Stimulated activated CD4-positive, alpha-beta T cell treated with anti-CD3 and anti-CD28 coated beads, Interleukin-12 subunit alpha, Interleukin-12 subunit beta, amount 100 ng/mL, for 24 hours (primary cell): ENCODE measurements around the gene TMEM175.
"Not testable (repeated sequence)": the region's sequence is repeated elsewhere in the genome, so short reads cannot be mapped to it uniquely, and the experiment has no call there.

Experiments used
- DNase-seq, 2 experiments: peaks; one replicate each; pipeline ENCODE4 v3.0.0-alpha.2; 2020; ENCODE audit warnings: low read depth in 2 of 2

The TMEM175 gene

DNA sequence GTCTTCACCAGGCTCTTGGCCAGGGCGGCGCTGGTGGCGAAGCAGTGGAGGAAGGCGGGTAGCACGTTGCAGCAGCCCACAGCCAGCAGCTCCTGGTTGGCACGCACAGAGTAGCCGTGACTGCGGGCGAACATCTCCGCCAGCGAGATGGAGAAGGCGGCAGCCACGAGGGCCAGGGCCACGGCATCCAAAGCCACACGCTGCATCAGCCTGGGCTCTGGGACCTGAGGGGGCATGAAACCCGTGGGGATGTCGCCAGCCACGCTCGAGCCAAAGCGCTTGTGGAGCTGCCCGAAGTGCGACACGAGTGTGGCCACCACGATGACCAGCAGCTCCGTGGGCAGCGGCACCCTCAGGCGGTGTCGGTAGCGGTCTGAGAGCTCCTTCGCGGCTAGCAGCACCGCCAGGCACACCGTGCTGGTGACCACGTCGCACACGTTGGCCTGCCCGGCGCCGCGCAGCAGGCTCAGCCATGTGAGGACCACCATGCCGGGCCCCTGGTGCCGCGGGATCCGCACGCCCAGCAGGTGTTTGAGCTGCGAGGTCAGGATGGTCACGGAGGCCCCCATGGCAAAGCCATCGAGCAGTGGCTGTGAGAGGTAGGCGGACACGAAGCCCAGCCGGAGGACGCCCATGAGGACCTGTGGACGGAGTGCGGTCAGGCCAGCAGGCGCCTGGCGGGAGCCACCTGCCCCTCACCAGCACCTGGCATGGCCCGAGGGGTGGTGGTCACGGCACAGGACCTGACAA, 57.6 kb downstream of the TMEM175 start:
- no peak for DNase-seq

DNA sequence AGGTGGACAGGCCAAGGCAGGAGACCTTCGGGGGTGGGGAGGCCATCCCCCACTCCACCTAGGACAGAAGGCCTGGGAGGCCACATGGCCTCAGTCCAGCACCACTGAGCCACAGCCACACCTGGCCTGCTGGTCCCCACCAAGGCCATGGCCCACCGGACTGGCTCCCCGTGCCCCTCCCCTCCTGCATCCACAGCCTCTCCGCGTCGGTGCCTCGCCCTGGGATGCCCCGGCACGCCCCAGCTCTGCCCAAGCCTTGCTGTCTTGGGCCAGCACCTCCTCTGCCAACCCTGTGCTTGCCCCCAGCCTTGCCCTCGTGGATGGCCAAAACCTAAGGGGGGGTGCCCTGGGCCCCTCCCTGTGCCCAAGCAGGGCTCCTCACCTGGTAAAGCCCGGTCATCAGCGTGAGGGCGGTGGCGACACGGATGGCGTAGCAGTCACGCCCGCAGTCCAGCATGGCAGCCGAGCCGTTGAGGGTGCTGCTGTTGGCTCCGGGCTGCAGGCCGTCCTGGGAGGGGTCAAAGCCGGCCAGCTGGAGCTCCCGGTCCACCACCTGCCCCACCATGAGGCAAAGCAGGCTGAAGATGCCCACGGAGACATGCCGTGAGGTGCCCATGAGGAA, 58.6 kb downstream of the TMEM175 start:
- DNase-seq = no peak

DNA sequence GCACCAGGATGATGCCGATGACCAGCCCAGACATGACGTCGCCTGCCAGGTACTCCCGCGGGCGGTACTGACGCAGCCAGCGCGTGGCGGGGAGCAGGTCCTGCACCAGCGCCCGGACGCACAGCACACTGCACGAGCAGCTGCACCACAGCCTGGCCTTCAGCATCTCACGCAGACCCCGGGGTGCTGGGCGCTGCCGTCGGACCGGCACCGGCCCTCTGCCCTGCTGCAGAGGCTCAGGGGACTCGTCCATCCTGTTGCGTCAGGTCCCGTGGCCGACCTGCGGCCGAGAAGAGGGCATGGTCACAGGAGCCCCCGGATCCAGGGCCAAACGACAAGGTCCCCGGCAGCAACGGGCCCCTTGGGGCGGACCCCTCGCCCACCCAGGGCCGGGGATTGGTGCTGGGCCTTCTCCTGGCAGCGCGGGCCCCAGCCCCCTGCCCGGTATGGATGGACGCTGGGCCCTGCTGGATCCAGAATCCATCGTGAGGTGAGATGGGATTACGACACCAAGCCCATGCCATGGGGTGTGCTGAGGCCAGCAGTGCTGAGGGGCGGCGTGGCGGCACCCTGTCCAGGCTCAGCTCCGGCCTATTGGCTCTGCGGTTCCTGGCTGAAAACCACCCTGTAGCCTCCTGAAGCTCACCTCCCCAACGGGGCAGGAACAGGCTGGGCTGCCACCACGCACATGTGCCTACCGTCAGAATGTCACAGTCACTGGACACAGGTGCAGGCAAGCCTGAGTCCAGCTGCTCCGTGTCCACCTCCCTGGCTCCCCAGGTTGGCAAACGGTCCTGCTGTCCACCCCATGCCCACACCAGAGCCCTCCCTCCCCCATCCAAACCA, 59.4 kb downstream of the TMEM175 start:
- DNase-seq = no peak

DNA sequence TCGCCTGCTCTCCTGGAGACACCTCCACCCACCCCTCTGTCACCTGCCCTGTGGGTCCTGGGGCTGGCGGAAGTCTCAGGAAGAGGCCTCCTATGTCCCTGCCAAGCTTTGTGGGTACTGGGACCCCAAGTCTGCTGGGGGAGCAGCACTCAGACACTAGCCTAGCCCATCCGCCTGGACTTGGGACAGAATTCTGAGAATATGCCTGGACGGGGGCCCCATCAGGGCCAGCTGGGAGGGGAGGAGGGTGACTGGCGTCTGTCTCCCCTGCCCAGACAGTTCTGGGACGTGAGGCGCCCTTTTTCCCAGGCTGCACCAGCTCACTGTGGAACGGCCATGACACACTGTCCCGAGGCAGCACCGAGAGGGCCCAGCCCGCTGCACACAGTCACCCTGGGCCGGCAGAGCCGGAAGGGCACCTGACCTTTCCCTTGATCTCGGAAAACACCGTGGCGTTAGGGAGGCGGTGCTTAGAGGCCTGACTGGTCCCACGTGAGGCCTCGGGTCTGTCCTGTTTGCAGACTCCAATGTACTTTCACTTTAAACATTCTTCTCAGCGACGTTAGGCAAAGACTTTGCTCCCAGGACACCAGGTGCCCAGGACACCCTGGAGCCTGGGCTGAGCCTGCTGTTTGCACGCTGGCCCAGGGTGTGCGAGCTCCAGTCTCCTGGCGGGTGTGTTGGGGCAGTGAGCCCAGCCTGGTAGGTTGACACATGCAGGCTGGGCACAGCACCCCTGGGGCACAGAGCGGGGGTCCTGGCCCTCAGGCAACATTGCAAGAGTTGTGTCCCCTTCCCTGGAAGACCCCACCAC, 60.2 kb downstream of the TMEM175 start:
- no peak for DNase-seq

DNA sequence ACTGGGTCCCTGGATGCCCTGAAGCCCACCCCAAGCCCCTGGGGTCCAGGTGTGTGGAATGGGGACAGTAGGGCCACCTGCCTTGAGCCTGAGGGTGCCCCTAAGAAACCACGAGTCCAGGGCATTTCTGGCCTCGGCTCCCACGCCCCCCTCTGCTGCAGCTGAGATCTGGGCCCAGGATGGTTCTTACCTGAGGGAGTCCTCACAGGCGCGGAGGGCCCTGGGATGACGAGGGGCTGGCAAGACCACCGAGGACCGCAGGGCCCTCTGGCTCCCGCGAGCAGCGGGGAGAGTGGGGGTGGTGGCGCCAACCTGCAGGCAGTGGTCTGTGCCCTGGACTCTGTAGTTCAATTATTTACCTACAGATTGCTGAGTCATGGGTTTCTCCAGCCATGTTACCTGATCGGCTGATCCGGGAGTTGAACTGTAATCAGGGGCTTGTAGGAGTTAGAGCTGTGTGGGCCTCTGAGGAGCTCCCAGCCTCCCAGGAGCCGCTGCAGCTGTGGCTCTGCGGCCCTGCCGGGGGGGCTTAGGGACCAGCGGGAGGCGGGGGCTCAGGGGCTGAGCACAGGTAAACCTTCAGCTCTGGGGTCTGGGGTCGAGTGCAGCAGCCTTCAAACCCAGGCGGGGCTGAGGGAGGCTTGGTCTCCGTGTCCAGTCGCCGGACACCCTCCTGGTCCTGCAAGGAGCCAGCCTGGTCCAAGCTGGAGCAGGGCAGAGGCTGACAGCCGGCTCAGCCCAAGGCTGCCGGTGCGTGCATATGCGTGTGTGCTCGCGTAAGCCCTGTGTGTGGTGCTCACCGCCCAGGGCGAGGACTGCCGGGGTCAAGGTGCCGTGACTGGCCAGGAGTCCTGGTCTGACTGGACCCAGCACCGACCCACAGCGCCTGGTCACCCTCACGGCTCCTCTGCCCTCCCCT, 61.1 kb downstream of the TMEM175 start, which contains the start of gene SLC26A1:
Gene SLC26A1, minus strand, starts transcription at position 294 of the 919 bp plus-strand sequence. CDS start 1,701 bp downstream, outside the sequence.
- DNase-seq = no peak

DNA sequence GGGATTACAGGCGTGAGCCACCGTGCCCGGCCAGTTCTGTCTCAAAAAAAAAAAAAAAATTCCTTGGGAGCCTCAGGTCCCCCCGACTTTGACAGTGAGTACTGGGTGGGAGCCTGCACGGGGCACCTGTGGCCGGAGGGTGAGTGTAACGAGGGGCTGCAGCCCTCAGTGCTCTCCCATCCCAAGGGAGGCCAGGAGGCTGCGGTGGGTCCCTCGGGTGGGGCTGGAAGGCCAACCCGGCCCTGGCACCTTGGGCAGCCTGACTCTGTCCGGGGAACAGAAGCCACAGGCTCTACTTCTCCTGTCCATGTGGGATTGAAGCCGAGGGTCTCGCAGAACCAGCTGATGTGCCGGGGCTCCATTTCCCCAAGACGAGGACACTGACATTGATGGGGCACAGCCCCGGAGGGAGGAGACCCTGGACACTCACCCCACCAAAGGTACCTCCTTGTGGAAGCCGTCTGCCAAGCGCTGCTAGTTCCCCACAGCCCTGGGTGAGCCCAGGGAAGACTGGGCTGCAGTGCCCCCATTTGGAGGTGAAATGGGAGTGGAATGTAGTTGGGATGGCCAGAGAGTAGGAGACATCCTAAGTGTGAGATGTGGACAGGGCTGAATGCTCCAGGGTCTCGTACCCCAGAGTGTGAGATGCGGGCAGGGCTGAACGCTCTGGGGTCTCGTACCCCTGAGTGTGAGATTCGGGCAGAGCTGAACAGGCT, 63.2 kb downstream of the TMEM175 start:
- no peak for DNase-seq

DNA sequence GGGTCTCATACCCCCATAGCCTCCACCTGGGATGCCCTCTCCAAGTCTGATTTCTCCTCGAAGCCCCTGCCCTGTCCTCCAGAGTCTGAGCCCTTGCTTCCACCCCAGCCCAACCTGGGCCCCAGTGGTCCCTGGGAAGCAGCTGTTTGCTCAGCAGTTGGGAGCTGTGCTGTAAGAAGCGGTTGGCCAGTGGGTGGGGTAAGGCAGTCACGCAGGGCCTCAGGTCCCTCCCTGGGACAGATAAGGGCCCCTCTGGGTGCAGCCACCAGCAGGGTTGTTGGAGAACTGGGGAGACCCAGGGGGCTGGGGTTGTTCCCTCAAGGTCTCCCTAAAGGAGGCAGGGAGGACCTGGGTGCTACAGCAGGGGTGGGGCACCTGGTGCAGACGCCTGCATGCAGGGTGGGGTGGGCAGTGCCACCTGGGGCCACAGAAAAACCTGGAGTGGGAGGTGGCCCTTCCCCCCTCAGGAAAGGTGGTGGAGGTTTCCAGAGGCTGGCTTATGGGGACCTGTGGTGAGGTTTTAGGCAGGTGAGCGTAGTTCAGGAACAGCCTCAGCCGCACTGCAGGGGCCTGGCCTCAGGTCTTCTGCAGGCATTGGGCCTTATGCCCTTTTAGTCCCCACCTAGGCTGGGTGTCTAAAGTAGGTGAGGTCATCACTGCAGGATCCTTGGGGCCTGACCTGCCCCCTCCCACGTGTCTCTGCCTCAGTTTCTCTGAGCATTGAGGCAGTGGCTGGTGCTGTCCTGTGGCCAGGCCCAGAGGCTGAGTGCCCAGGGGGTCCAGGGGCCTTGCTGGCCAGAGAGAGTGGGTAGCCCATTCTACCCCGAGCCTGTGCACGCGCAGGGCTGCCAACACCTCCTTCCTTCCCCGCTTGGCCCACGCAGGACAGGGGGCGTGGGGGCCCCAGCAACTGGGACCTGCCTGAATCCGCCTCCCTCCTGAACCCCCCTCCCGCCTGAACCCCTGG, 64.1 kb downstream of the TMEM175 start:
- no peak for DNase-seq

DNA sequence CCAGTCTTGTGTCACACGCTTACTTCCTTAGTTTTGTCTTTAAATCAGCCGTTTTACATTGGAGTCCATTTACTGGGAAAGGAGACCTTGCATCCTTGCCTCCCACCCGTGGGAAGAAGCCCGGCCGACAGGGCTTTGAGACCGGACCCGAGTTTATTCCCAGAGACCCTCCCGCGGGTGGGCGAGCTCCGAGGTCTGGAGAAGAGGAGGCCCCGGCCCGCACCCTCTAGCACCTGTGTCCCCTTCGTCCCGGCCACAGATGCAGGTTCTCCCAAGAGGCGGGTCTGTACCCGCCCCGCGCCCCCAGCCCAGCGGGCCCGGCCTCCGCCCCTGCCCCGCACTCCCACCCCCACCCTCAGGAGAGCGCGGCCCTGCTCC, 64.7 kb downstream of the TMEM175 start:
- DNase-seq = no peak

DNA sequence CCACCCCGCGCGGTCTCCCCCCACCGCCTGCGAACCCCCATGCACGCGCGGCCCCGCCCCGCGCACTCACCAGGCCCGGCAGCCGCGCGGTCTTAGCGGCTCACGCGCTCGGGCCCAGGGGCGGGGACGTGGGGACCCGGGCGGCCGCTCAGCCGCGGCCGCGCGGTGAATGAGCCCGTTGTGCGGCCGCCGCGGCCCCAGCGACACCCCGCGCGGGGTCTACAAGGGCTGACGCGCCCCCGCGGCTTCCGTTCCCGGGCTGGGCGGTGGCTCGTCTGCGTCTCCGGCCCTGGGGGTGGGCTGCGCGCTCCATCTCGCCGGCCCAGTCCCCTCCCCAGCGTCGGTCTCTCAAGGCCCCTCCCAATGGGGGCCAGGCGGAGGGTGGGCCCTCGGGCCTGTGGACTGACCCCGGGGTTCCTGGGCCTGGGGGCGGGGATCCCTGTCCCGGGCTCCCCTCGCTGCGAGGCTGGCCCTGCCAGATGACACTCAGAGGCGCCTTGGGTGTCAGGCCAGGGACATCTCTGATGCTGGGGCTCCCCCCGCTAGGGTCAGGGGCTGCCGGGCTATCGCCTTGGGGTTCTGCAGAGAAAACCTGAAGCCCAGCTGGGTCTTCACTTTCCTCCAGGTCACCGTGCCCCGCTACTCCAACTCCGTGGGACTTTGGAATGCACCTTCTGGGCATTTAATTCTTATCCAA, 65.3 kb downstream of the TMEM175 start:
- DNase-seq = no peak

DNA sequence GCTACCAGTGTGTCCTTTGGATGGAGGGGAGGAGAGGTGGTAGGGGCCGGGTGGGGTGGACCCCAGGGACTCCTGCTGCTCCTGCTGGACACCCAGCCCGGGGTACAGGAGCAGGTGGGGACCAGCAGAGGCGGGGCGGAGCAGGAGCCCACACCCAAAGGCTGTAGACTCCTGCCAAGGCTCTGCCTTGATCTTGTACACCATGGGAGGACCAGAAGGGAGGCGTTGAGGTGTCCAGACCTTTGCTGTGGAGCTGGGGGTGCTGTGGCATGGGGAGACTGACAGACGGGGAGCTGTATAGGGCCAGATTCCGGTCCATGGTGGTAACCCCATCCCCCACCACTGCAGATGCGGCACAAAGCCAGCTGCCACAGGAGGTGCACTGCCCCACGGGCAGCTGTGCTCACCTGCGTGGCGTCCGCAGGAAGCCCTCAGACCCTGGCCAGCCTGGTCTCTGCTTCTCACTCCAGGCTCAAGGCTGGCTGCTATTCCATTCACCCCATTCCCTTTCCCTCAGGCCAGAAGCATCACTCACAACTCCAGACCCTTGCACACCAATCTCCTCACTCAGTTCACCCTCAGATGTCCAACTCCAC, 65.9 kb downstream of the TMEM175 start:
- DNase-seq = no peak

DNA sequence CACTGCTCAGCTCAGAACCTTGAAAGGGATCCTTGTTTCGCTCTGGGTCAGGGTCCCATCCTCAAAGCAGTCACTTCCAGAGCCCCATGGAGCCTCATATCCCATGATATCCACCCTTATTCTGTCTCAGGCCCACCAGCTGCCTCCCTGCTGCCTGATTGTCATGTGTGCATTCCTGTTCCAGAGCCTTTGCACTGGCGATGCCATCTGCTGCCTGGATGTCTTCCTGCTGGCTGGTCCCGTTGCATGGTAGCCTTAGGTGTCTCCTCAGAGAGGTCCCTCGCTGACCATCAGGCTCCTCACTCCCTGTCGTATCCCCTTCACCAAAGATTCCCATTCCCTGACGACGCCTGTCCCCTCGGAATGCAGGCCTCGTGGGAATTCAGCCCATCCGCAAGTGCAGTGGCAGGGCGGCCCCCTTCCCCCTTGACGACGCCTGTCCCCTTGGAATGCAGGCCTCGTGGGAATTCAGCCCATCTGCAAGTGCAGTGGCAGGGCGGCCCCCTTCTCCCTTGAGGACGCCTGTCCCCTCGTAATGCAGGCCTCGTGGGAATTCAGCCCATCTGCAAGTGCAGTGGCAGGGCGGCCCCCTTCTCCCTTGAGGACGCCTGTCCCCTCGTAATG, 67.1 kb downstream of the TMEM175 start:
- DNase-seq = not testable (repeated sequence)

DNA sequence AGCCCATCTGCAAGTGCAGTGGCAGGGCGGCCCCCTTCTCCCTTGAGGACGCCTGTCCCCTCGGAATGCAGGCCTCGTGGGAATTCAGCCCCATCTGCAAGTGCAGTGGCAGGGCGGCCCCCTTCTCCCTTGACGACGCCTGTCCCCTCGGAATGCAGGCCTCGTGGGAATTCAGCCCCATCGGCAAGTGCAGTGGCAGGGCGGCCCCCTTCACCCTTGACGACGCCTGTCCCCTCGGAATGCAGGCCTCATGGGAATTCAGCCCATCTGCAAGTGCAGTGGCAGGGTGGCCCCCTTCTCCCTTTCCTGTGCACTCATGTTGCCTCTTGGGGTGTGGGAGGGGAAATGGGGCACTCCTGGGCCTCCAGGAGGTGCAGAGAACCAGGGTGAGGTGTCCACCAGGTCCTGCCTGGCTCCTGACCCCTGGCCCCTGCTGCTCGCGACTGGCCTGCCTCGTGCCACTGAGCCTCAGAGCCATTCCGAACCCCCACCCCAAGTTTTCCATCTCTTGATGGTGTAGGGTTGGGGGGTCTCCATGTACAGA, 67.7 kb downstream of the TMEM175 start:
- no peak for DNase-seq

DNA sequence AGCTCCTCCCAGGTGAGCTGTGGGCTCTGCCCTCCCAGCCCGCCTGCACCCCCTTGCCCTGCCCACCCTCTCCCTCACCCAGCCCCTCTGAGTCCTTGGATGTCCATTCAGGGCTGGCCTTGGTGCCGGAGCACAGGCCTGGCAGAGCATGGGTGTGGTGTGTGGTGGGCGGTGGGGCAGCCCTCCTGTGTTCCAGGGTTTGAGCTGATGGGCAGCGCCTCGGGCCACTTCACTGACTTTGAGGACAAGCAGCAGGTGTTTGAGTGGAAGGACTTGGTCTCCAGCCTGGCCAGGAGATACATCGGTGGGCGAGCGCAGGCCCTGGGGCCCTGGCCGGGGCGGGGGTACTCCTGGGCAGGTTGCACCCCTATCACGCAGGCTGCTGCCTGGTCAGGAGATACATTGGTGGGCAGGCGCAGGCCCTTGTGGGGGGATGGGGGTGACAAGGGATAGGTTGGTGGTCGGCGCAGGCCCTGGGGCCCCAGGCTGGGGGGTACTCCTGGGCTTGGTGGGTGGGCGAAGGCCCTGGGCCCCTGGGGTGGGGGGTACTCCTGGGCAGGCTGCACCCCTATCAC, 68.5 kb downstream of the TMEM175 start:
- no peak for DNase-seq

DNA sequence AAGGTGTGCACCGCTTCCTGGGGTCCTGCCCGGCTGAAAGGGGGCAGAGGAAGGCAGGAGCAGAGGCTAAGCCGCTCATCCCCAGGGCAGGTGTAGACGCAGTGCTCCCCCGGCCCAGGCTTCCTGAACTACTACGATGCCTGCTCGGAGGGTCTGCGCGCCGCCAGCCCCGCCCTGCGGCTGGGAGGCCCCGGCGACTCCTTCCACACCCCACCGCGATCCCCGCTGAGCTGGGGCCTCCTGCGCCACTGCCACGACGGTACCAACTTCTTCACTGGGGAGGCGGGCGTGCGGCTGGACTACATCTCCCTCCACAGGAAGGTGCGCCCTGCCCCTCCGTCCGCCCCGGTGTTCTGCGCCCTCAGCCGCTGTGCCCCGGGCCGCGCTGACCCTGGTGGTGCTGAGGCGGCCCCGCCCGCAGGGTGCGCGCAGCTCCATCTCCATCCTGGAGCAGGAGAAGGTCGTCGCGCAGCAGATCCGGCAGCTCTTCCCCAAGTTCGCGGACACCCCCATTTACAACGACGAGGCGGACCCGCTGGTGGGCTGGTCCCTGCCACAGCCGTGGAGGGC, 69.4 kb downstream of the TMEM175 start:
- no peak for DNase-seq

DNA sequence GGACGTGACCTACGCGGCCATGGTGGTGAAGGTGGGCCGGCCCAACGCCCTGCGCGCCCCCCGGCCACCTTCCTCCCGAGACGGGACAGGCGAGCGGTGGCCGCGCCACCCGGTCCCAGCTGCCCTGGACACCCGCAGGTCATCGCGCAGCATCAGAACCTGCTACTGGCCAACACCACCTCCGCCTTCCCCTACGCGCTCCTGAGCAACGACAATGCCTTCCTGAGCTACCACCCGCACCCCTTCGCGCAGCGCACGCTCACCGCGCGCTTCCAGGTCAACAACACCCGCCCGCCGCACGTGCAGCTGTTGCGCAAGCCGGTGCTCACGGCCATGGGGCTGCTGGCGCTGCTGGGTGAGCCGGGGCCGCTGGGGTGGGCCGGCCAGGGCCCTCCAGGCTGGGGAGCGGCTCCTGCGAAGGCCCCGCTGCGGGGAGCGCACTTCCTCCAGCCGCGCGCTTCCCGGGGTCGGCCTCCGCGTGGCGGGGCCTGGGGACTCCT, 69.9 kb downstream of the TMEM175 start:
- no peak for DNase-seq

DNA sequence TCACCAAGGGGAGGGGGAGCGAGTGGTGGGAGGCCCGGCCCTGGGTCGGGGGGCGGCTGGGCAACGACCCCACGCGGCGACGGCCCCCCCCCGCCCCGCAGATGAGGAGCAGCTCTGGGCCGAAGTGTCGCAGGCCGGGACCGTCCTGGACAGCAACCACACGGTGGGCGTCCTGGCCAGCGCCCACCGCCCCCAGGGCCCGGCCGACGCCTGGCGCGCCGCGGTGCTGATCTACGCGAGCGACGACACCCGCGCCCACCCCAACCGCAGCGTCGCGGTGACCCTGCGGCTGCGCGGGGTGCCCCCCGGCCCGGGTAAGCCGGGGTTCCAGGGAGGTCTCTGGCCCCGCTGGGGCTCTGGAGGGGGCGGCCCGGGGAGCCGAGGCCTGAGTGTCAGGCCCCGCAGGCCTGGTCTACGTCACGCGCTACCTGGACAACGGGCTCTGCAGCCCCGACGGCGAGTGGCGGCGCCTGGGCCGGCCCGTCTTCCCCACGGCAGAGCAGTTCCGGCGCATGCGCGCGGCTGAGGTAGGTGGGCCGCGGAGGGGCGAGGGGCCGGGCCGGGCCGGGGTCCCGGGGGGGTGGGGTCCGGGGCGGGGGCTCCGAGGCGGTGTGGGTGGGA, 70.5 kb downstream of the TMEM175 start:
- DNase-seq = no peak
